ENCODE measurements around the gene ADAMTS2. TPM values are rescaled to one million over a fixed set of nuclear protein-coding genes. Genes with fewer than 3 reads are reported as not detected.

ADAMTS2 gene
- total RNA-seq, 1 experiment from 2014 or later: not detected

GRCh38 chr5:179321206-179321987 lies 23.9 kb downstream of the ADAMTS2 start:
- Histone ChIP-seq H4K20me1 (ENCODE audit: insufficient read depth, low read depth, low read length) (no peaks in the 10 kb centered on the region), H2AFZ (ENCODE audit: low read length) (no peak overlapping the region), H3K4me3 (ENCODE audit: low read length) (no peak overlapping the region), H3K27me3 (ENCODE audit: low read length) (no peaks in the 10 kb centered on the region), H3K27ac (ENCODE audit: low read length) (no peak overlapping the region), H3K36me3 (ENCODE audit: insufficient read depth, low read length) (no peaks in the 10 kb centered on the region), H3K4me2 (ENCODE audit: low read depth, low read length, poor library complexity, severe bottlenecking) (no peak overlapping the region), H3K4me1 (ENCODE audit: low read length) (no peaks in the 10 kb centered on the region), H3K79me2 (ENCODE audit: low read length) (no peaks in the 10 kb centered on the region), H3K9ac (ENCODE audit: low read length) (no peak overlapping the region), H3K9me2 (replicated peaks; ENCODE audit: insufficient read depth, low read length) (no peaks in the 10 kb centered on the region), H3K9me3 (ENCODE audit: low read length) (no peaks in the 10 kb centered on the region)
- no peak for DNase-seq

GRCh38 chr5:179319741-179320281 lies 25.4 kb downstream of the ADAMTS2 start:
- Histone ChIP-seq H2AFZ (ENCODE audit: low read length) (no peak overlapping the region), H3K9ac (ENCODE audit: low read length) (no peak overlapping the region), H4K20me1 (ENCODE audit: insufficient read depth, low read depth, low read length) (no peaks in the 10 kb centered on the region), H3K79me2 (ENCODE audit: low read length) (no peaks in the 10 kb centered on the region), H3K27me3 (ENCODE audit: low read length) (no peaks in the 10 kb centered on the region), H3K36me3 (ENCODE audit: insufficient read depth, low read length) (no peaks in the 10 kb centered on the region), H3K9me3 (ENCODE audit: low read length) (no peaks in the 10 kb centered on the region), H3K9me2 (replicated peaks; ENCODE audit: insufficient read depth, low read length) (no peaks in the 10 kb centered on the region), H3K4me1 (ENCODE audit: low read length) (no peaks in the 10 kb centered on the region), H3K4me3 (ENCODE audit: low read length) (no peak overlapping the region), H3K4me2 (ENCODE audit: low read depth, low read length, poor library complexity, severe bottlenecking) (no peak overlapping the region), H3K27ac (ENCODE audit: low read length) (no peak overlapping the region)
- no peak for DNase-seq

GRCh38 chr5:179319123-179319522 lies 26.1 kb downstream of the ADAMTS2 start:
- Histone ChIP-seq H3K9ac (ENCODE audit: low read length) (no peak overlapping the region), H3K4me2 (ENCODE audit: low read depth, low read length, poor library complexity, severe bottlenecking) (no peak overlapping the region), H2AFZ (ENCODE audit: low read length) (no peak overlapping the region), H3K4me3 (ENCODE audit: low read length) (no peak overlapping the region), H3K27ac (ENCODE audit: low read length) (no peak overlapping the region), H3K9me3 (ENCODE audit: low read length) (no peaks in the 10 kb centered on the region), H3K4me1 (ENCODE audit: low read length) (no peaks in the 10 kb centered on the region), H4K20me1 (ENCODE audit: insufficient read depth, low read depth, low read length) (no peaks in the 10 kb centered on the region), H3K9me2 (replicated peaks; ENCODE audit: insufficient read depth, low read length) (no peaks in the 10 kb centered on the region), H3K36me3 (ENCODE audit: insufficient read depth, low read length) (no peaks in the 10 kb centered on the region), H3K79me2 (ENCODE audit: low read length) (no peaks in the 10 kb centered on the region), H3K27me3 (ENCODE audit: low read length) (no peaks in the 10 kb centered on the region)
- no peak for DNase-seq

GRCh38 chr5:179318221-179318955 lies 26.9 kb downstream of the ADAMTS2 start:
- Histone ChIP-seq H3K9me2 (replicated peaks; ENCODE audit: insufficient read depth, low read length) (no peaks in the 10 kb centered on the region), H3K27me3 (ENCODE audit: low read length) (no peaks in the 10 kb centered on the region), H3K4me3 (ENCODE audit: low read length) (no peak overlapping the region), H3K9ac (ENCODE audit: low read length) (no peak overlapping the region), H3K4me2 (ENCODE audit: low read depth, low read length, poor library complexity, severe bottlenecking) (no peak overlapping the region), H3K36me3 (ENCODE audit: insufficient read depth, low read length) (no peaks in the 10 kb centered on the region), H4K20me1 (ENCODE audit: insufficient read depth, low read depth, low read length) (no peaks in the 10 kb centered on the region), H3K9me3 (ENCODE audit: low read length) (no peaks in the 10 kb centered on the region), H3K79me2 (ENCODE audit: low read length) (no peaks in the 10 kb centered on the region), H2AFZ (ENCODE audit: low read length) (no peak overlapping the region), H3K27ac (ENCODE audit: low read length) (no peak overlapping the region), H3K4me1 (ENCODE audit: low read length) (no peaks in the 10 kb centered on the region)
- DNase-seq: no peak

GRCh38 chr5:179317411-179318220 lies 27.6 kb downstream of the ADAMTS2 start:
- H3K9me2 ChIP-seq (replicated peaks; ENCODE audit: insufficient read depth, low read length): no peaks in the 10 kb centered on the region
- no peaks in the 10 kb centered on the region for H3K79me2 ChIP-seq (ENCODE audit: low read length)
- DNase-seq: no peak

GRCh38 chr5:179316982-179317381 lies 28.3 kb downstream of the ADAMTS2 start:
- Histone ChIP-seq H3K9me2 (replicated peaks; ENCODE audit: insufficient read depth, low read length) (no peaks in the 10 kb centered on the region), H2AFZ (ENCODE audit: low read length) (no peak overlapping the region), H3K79me2 (ENCODE audit: low read length) (no peaks in the 10 kb centered on the region), H3K9ac (ENCODE audit: low read length) (no peak overlapping the region), H3K36me3 (ENCODE audit: insufficient read depth, low read length) (no peaks in the 10 kb centered on the region), H3K9me3 (ENCODE audit: low read length) (no peaks in the 10 kb centered on the region), H3K4me1 (ENCODE audit: low read length) (no peaks in the 10 kb centered on the region), H4K20me1 (ENCODE audit: insufficient read depth, low read depth, low read length) (no peaks in the 10 kb centered on the region), H3K4me3 (ENCODE audit: low read length) (no peak overlapping the region), H3K27ac (ENCODE audit: low read length) (no peak overlapping the region), H3K4me2 (ENCODE audit: low read depth, low read length, poor library complexity, severe bottlenecking) (no peak overlapping the region), H3K27me3 (ENCODE audit: low read length) (no peaks in the 10 kb centered on the region)
- no peak for DNase-seq

More at GRCh38 chr5:179317411-179318220, 27.6 kb downstream of the ADAMTS2 start:
- Histone ChIP-seq H2AFZ (ENCODE audit: low read length) (no peak overlapping the region), H3K36me3 (ENCODE audit: insufficient read depth, low read length) (no peaks in the 10 kb centered on the region), H3K4me1 (ENCODE audit: low read length) (no peaks in the 10 kb centered on the region), H4K20me1 (ENCODE audit: insufficient read depth, low read depth, low read length) (no peaks in the 10 kb centered on the region), H3K9me3 (ENCODE audit: low read length) (no peaks in the 10 kb centered on the region), H3K9ac (ENCODE audit: low read length) (no peak overlapping the region), H3K27me3 (ENCODE audit: low read length) (no peaks in the 10 kb centered on the region), H3K4me3 (ENCODE audit: low read length) (no peak overlapping the region), H3K27ac (ENCODE audit: low read length) (no peak overlapping the region), H3K4me2 (ENCODE audit: low read depth, low read length, poor library complexity, severe bottlenecking) (no peak overlapping the region)

GRCh38 chr5:179316111-179316551 lies 29.1 kb downstream of the ADAMTS2 start:
- Histone ChIP-seq H3K9ac (ENCODE audit: low read length) (no peak overlapping the region), H3K4me2 (ENCODE audit: low read depth, low read length, poor library complexity, severe bottlenecking) (no peak overlapping the region)
- no peak for DNase-seq

More at GRCh38 chr5:179316111-179316551, 29.1 kb downstream of the ADAMTS2 start:
- Histone ChIP-seq H3K4me3 (ENCODE audit: low read length) (no peak overlapping the region), H3K9me2 (replicated peaks; ENCODE audit: insufficient read depth, low read length) (no peaks in the 10 kb centered on the region), H3K27me3 (ENCODE audit: low read length) (no peaks in the 10 kb centered on the region), H3K9me3 (ENCODE audit: low read length) (no peaks in the 10 kb centered on the region), H3K4me1 (ENCODE audit: low read length) (no peaks in the 10 kb centered on the region), H2AFZ (ENCODE audit: low read length) (no peak overlapping the region), H4K20me1 (ENCODE audit: insufficient read depth, low read depth, low read length) (no peaks in the 10 kb centered on the region), H3K27ac (ENCODE audit: low read length) (no peak overlapping the region), H3K79me2 (ENCODE audit: low read length) (no peaks in the 10 kb centered on the region), H3K36me3 (ENCODE audit: insufficient read depth, low read length) (no peaks in the 10 kb centered on the region)
